ENCODE results near the gene LMF2. TPM values are rescaled to one million over a fixed set of nuclear protein-coding genes. Genes with fewer than 3 reads are reported as not detected.

Gene LMF2
- total RNA-seq, 1 experiment from 2014 or later: 54.2 TPM

DNA sequence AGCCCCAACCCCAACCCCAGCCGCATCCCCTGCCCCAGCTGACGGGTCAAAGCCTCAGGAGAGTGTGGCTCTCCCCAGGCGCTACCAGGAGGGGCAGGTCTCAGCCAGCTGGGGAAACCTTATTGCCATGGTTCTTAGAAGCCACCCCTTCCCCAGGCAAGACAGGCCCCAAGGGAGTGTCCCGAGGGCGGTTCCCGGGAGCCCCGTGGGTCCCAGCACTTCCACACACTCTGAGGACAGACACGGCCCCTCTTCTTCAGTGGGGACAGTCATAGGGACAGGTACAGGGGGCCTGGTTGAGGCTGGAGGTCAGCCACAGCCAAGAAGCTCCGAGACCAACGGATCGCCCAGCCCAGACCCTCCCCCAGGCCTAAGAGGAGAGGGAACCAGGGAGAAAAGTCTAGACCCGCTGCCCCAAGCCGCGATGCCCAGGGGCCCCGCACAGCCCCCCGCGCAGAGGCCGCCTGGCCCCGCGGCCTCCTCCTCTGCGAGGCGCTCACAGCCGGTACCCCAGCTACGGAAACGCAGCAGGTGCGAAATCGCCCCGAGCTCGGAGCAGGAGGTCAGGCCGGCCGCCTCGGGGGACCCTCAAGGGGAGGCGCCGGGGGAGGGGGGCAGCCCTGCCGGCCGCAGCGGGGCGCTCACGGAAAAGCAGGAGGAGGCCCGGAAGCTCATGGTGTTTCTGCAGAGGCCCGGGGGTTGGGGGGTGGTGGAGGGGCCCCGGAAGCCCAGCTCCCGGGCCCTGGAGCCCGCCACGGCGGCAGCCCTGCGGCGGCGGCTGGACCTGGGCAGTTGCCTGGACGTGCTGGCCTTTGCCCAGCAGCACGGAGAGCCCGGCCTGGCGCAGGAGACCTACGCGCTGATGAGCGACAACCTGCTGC, 40.8 kb upstream of the LMF2 start:
- intact Hi-C loops (cut with micrococcal nuclease; ENCODE audit: unreplicated experiment) (no loop called here), in situ Hi-C loops (cut with HindIII; ENCODE audit: low pct_unique_long_range_greater_than_20kb, low sequenced_read_pairs) (no loop called here)
- Histone ChIP-seq H3K4me1 (ENCODE audit: control insufficient read depth, insufficient read depth, low read length) (peaks cover 14% of the 10 kb centered on the region), H3K9me3 (ENCODE audit: control insufficient read depth, insufficient read depth, low read depth, low read length) (no peaks in the 10 kb centered on the region), H3K4me3 (ENCODE audit: low read depth in 2 of 2, low read length in 2 of 2) (no peak overlapping the region), H3K27me3 (ENCODE audit: control insufficient read depth, insufficient read depth, low read length) (no peaks in the 10 kb centered on the region), H3K36me3 (ENCODE audit: control insufficient read depth, insufficient read depth, low read length) (no peaks in the 10 kb centered on the region), H3K27ac (ENCODE audit: low read length) (no peak overlapping the region)
- DNase-seq (ENCODE audit: low read depth, low spot score) (no peak), ATAC-seq (no peak)
- no TSS peak for BruUV-seq (replicated peaks)
- ChIA-PET POLR2A (no interaction called here), CTCF (no interaction called here)
- no peak for TF ChIP-seq CTCF (IDR thresholded peaks at IDR 0.05)
- no peak for TF ChIP-seq REST (IDR thresholded peaks at IDR 0.05; ENCODE audit: insufficient read depth in 1 of 2, low read depth in 2 of 2, low read length in 1 of 2)
- no peak for TF ChIP-seq POLR2AphosphoS5 (IDR thresholded peaks at IDR 0.05; ENCODE audit: low read depth, low read length)
- no peak for TF ChIP-seq SIN3A (IDR thresholded peaks at IDR 0.05; ENCODE audit: borderline replicate concordance, insufficient read depth, low read depth, low read length)
- no peak for TF ChIP-seq TCF7L2 (IDR thresholded peaks at IDR 0.05; ENCODE audit: low read depth, low read length)

- ATAC-seq (no peak), DNase-seq (ENCODE audit: low read depth, low spot score) (no peak)
- no peak overlapping the region for H3K27ac ChIP-seq (ENCODE audit: low read length)
- H3K9me3 ChIP-seq (ENCODE audit: control insufficient read depth, insufficient read depth, low read depth, low read length): no peaks in the 10 kb centered on the region
- POLR2A ChIA-PET: no interaction called here
- no peaks in the 10 kb centered on the region for H3K36me3 ChIP-seq (ENCODE audit: control insufficient read depth, insufficient read depth, low read length)
- H3K4me1 ChIP-seq (ENCODE audit: control insufficient read depth, insufficient read depth, low read length): peaks cover 14% of the 10 kb centered on the region
- no peaks in the 10 kb centered on the region for H3K27me3 ChIP-seq (ENCODE audit: control insufficient read depth, insufficient read depth, low read length)
- CTCF ChIA-PET: no interaction called here
- no peak for TF ChIP-seq SIN3A (IDR thresholded peaks at IDR 0.05; ENCODE audit: borderline replicate concordance, insufficient read depth, low read depth, low read length)
- TF ChIP-seq POLR2AphosphoS5 (IDR thresholded peaks at IDR 0.05; ENCODE audit: low read depth, low read length): no peak
- no peak for TF ChIP-seq CTCF (IDR thresholded peaks at IDR 0.05)
- no peak for TF ChIP-seq REST (IDR thresholded peaks at IDR 0.05; ENCODE audit: insufficient read depth in 1 of 2, low read depth in 2 of 2, low read length in 1 of 2)
- TF ChIP-seq TCF7L2 (IDR thresholded peaks at IDR 0.05; ENCODE audit: low read depth, low read length): no peak
- BruUV-seq (replicated peaks): no TSS peak
- no peak overlapping the region for H3K4me3 ChIP-seq (ENCODE audit: low read depth in 2 of 2, low read length in 2 of 2)
- intact Hi-C loops (cut with micrococcal nuclease; ENCODE audit: unreplicated experiment) (no loop called here), in situ Hi-C loops (cut with HindIII; ENCODE audit: low pct_unique_long_range_greater_than_20kb, low sequenced_read_pairs) (no loop called here)
Measured at GRCh38 chr22:50547263-50547985, 39.9 kb upstream of the LMF2 start.
